SK-N-MC (cell line): ENCODE data around the gene S100PBP.

Experiments used
- DNase-seq: peaks from one replicate; pipeline ENCODE4 v3.0.0-alpha.2; 2011; ENCODE audit warnings: low read depth, low spot score
- H3K27ac ChIP-seq: fragments of 200-600 bp; sonication (generic); 2 replicates; pipeline ENCODE4 v1.5.1; 2016; ENCODE audit warnings: mixed run types
- H3K36me3 ChIP-seq: fragments of 200-600 bp; sonication (generic); 2 replicates; pipeline ENCODE4 v1.6.1; 2017; ENCODE audit warnings: antibody characterized with exemption, low read length, mixed read lengths; ENCODE audit not compliant: insufficient read depth
- H3K4me3 ChIP-seq: fragments of 200-600 bp; sonication (generic); 2 replicates; pipeline ENCODE4 v1.5.1; 2016
- H3K9ac ChIP-seq: fragments of 200-600 bp; sonication (generic); 2 replicates; pipeline ENCODE4 v1.8.0; 2017; ENCODE audit warnings: mixed run types, mixed read lengths; ENCODE audit not compliant: insufficient read length
- H3K9me3 ChIP-seq: fragments of 200-600 bp; sonication (generic); 2 replicates; pipeline ENCODE4 v1.6.1; 2017; ENCODE audit warnings: low read depth, mild to moderate bottlenecking, antibody characterized with exemption, low read length, moderate library complexity, mixed read lengths
- EZH2 ChIP-seq: fragments of 200-600 bp; sonication (generic); IDR thresholded peaks from one replicate; pipeline ENCODE4 v1.6.1; 2017; ENCODE audit warnings: antibody characterized with exemption
- FOXP2 ChIP-seq: optimal IDR thresholded peaks from 2 replicates; pipeline ENCODE3; 2011; ENCODE audit warnings: mild to moderate bottlenecking, moderate library complexity; ENCODE audit not compliant: insufficient read depth; ENCODE audit errors: extremely low read length, control extremely low read depth
- POLR2AphosphoS5 ChIP-seq: IDR thresholded peaks from 2 replicates; pipeline ENCODE4 v1.6.1; 2012; ENCODE audit warnings: mild to moderate bottlenecking, low read depth, low read length, borderline replicate concordance

The S100PBP gene

DNA sequence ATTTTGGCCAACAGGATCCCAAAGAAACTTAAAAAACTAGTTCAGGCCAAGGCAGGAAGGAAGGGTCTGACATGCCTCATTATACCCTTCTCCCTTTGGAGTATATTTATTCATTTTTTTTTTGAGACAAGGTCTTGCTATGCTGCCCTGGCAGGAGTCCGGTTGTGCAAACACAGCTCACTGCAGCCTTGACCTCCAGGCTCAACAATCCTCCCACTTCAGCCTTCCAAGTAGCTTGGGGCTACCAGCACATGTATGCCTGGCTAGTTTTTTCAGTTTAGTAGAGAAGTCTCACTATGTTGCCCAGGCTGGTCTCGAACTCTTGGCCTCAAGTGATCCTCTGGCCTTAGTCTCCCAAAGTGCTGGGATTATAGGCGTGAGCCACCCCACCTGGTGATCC, 5.5 kb upstream of the S100PBP start:
- TF ChIP-seq FOXP2 (no peak), POLR2AphosphoS5 (no peak), EZH2 (no peak)
- H3K4me3 ChIP-seq, result no peak overlapping the region
- DNase-seq, result no peak
- H3K27ac ChIP-seq, result no peak overlapping the region
- no peak overlapping the region for H3K9ac ChIP-seq
- peaks cover 87% of the 10 kb centered on the region for H3K36me3 ChIP-seq
- H3K9me3 ChIP-seq, result no peaks in the 10 kb centered on the region

DNA sequence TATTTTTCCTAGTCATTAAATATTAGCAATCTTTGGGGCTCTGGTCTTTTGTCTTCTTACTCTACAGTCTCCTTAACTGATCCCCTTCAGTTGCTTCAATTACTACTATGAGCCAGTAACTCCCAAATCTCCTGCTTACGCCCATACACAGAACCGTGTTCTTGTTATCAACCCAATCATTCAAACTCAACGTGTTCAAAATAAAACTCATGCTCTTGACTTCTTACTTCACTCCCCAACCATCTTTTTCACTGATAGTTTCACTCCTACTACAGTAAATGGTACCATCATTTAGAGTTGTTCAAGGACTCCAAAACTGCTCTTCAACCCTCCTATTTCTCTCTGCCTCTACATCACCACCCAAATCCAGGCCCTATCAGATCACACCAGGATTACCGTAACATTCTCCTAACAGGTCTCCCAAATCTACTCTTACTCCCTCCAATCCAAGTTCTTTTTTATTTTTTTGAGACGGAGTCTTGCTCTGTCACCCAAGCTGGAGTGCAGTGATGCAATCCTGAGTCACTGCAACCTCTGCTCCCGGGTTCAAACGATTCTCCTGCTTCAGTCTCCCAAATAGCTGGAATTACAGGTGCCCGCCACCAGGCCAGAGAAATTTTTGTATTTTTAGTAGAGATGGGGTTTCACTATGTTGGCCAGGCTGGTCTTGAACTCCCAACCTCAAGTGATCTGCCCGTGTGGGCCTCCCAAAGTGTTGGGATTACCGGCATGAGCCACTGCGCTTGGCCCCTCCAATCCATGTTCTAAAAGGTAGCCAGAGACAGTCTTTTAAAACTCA, 3.3 kb upstream of the S100PBP start:
- Histone ChIP-seq H3K9ac (no peak overlapping the region), H3K4me3 (peak overlapping the region; percentile 8; the same call in 1 of the 2 replicates), H3K36me3 (peaks cover 65% of the 10 kb centered on the region), H3K9me3 (no peaks in the 10 kb centered on the region), H3K27ac (no peak overlapping the region; the same call in 1 of the 2 replicates)
- TF ChIP-seq EZH2 (no peak), POLR2AphosphoS5 (no peak), FOXP2 (no peak)
- no peak for DNase-seq

DNA sequence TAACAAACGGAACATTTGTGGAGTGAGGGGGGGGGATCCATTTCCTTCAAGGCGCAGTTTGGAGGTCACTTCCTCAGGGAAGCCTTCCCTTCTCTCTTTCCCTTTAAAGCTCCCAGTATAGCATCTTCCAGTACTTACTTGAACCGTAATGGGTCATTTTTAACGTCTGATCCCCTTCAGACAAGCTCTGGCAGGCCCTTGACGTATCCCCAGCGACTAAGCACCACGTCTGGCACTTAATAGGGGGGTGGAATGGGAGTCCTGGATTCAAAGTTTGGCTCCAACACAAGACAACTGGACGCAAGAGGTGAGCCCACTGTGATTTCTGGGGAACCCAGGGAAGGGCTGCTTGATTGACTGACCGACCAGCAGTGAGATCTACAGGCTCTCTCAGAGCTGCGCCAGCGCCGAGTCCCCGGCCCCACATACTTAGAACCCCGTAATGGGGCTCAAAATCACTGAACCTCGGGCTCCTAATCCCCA, 736 bp upstream of the S100PBP start:
- peak overlapping the region; percentile 99 for H3K9ac ChIP-seq
- peak overlapping the region; percentile 92 for H3K27ac ChIP-seq
- TF ChIP-seq FOXP2 (no peak), EZH2 (no peak), POLR2AphosphoS5 (no peak)
- peaks cover 40% of the 10 kb centered on the region for H3K36me3 ChIP-seq
- H3K9me3 ChIP-seq, result no peaks in the 10 kb centered on the region
- no peak for DNase-seq
- H3K4me3 ChIP-seq, result peak overlapping the region; percentile 81

DNA sequence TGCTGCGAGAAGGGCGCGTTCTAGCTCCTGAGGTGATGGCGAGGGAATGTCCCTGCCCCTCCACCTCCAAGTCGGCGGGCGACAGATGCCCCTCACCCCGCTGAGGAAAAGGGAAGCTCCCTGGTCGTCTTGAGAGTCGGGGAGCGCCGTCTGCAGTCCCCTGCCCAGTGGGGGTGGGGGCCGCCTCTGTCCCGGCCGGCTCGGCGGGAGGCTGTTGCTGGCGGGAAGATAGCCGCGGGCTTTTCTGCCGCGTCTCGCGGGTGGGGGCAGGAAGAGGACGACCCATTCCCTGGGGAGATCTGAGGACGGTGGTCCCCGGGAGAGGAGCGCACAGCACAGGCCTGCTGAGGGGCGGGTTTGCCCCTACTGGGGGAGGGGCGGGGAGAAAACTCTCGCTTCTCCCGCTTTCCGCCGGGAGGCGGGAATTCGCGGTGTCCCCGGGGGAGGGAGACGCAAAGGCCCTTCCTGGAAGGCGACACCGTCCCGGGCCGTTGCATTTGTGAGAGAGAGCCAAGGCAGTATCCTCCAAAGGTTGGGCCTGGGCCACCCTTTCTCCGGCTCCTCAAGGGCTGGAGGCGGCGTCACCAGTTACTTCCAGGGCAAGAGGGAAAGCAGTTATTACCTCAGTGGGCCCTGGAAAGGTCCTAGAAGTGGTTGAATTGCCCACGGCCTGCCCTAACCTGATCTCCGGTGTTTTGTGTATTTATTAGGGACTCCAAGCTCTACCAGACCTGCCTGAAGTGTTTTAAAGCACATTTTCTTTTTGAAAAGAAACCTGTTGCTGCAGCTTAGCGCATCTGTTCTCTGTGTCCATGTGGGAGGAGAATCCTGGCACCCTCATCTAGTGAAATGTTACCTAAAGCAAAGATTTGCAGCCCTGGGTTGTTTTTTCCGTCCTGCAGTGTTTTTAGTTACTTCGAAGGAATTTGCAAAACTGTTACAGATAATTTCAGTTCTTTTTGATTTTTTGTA, 648 bp downstream of the S100PBP start:
- no peaks in the 10 kb centered on the region for H3K9me3 ChIP-seq
- peak overlapping the region; percentile 80 for H3K9ac ChIP-seq
- no peak for TF ChIP-seq EZH2
- TF ChIP-seq POLR2AphosphoS5, result peak; percentile 70
- TF ChIP-seq FOXP2, result peak; percentile 49
- H3K36me3 ChIP-seq, result peaks cover 26% of the 10 kb centered on the region
- DNase-seq, result no peak
- peak overlapping the region; percentile 84 for H3K27ac ChIP-seq
- H3K4me3 ChIP-seq, result peak overlapping the region; percentile 81

DNA sequence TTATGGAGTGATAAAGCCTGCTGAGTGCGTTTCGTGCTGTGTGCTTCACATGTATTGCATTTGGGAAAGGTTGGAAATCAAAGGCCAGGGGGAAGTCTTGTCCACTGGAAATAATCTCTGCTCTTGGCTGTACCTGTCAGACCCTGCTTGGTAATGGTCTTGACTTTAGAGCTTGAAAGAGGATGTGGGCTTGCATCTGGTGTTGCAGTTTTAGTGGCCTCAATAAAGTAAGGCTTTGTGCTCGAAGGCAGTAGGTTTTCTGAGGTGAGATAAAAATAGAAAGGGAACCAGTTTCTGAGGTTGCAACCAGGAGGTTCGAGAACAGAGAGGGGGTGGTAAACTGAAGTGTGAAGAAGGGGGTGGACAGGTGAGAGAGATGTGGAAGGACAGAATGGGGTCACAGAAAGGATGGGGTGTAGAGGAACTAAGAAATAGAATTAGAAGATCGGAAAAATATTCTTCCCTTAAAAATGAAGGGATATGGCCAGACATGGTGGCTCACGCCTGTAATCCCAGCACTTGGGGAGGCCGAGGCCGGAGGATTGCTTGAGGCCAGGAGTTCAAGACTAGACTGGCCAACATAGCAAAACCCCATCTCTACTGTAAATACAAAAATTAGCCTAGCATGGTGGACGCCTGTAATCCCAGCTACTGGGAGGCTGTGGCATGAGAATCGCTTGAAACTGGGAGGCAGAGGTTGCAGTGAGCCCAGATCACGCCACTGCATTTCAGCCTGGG, 1.5 kb downstream of the S100PBP start:
- peaks cover 17% of the 10 kb centered on the region for H3K36me3 ChIP-seq
- no peaks in the 10 kb centered on the region for H3K9me3 ChIP-seq
- peak overlapping the region; percentile 81 for H3K4me3 ChIP-seq
- peak overlapping the region; percentile 84 for H3K27ac ChIP-seq
- H3K9ac ChIP-seq, result peak overlapping the region; percentile 80
- DNase-seq, result no peak
- TF ChIP-seq FOXP2 (no peak), EZH2 (no peak)

DNA sequence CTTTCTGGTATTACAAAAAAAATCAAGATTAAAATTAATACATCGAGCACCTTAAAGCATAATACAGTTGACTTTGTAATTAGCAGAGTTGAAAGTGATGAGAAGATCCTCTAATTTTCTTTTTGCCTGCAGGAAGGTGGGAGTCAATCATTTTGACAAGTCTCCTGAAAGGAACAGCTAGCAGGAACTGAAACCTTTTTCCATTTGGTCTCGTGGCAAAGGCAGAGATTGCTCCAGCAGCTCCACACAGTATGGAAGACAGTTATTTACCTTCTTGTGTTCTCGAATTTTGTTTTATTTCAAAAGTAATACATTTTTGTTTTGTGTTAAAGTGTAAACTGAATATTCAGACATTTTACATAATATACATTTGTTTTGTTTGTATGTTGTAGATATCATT, 7.7 kb downstream of the S100PBP start:
- no peak for TF ChIP-seq POLR2AphosphoS5
- TF ChIP-seq FOXP2, result no peak
- TF ChIP-seq EZH2, result no peak
- no peak for DNase-seq
- Histone ChIP-seq H3K27ac (no peak overlapping the region), H3K4me3 (no peak overlapping the region), H3K9ac (no peak overlapping the region), H3K9me3 (no peaks in the 10 kb centered on the region), H3K36me3 (peaks cover 43% of the 10 kb centered on the region)

DNA sequence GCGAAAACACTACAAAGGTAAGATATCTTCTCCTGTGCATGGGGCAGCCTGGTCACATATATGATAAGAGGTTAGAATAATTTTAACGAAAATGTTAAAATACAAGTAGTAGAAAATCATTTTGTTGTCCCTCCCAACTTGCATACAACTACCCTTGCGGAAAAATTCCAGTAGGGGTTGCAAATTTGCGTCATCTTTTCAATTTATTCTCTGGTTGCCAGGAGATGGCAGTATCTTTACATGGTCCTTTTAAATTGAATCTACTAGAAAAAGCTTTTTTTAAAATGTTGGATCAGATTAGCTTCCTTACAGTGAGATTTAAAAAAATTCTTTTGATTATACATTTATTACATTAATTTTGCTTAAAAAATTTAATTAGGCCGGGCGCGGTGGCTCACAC, 10.9 kb downstream of the S100PBP start:
- no peak for DNase-seq
- no peak for TF ChIP-seq FOXP2
- no peak for TF ChIP-seq EZH2
- no peak for TF ChIP-seq POLR2AphosphoS5
- no peak overlapping the region for H3K9ac ChIP-seq
- H3K9me3 ChIP-seq, result no peaks in the 10 kb centered on the region
- H3K4me3 ChIP-seq, result no peak overlapping the region
- H3K36me3 ChIP-seq, result peaks cover 73% of the 10 kb centered on the region
- no peak overlapping the region for H3K27ac ChIP-seq

DNA sequence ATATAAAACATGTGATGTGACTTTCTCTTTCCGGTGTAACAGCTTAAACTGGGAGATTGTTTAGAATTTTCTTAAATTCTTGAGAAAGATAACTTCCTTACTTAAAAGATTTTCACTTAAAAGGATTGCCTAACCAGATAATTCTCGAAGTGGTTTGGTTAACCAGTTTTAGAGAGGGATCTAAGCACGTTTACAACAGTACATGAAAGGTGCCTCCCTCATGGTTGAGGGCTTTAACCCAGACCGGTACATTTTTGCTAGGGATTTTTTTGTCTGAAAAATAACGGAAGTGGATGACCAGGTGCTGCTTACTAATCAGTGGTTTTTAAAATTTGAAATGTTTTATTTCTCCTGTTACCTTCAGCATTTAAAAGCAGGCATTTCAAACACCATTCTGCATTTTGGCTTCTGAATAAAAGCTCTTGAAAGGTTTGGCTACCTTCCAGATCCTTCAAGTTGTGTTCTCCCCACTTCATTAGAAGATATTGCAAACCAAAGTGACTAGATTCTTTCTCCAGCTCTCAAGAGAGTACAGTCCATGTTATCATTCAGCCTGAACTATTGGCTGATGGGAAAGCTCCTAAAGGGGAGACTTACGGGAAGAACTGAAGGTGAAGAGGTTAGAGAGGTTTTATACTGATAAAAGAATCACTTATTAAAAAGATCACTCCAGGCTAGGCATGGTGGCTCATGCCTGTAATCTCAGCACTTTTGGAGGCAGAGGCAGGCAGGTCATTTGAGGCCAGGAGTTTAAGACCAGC, 12.8 kb downstream of the S100PBP start:
- no peak overlapping the region; the same call in 1 of the 2 replicates for H3K27ac ChIP-seq
- no peak for TF ChIP-seq POLR2AphosphoS5
- no peak for TF ChIP-seq EZH2
- TF ChIP-seq FOXP2, result no peak
- no peaks in the 10 kb centered on the region for H3K9me3 ChIP-seq
- H3K36me3 ChIP-seq, result peaks cover 85% of the 10 kb centered on the region
- DNase-seq, result no peak
- H3K9ac ChIP-seq, result no peak overlapping the region
- H3K4me3 ChIP-seq, result no peak overlapping the region
